Psoas muscle (tissue), 8 donors: ENCODE results near the gene CBFA2T2. TPM values are rescaled to one million over a fixed set of nuclear protein-coding genes. Genes with fewer than 3 reads are reported as not detected.

Experiments used
- ATAC-seq, 4 donors: fragments of 200-7000 bp; cut with Tn5 transposase; one replicate each; pipeline ENCODE4 v1.9.1; 2020; ENCODE audit warnings: moderate library complexity in 3 of 4, mild to moderate bottlenecking in 2 of 4
- DNase-seq, 2 donors: peaks; one replicate each; pipeline ENCODE4 v3.0.0-alpha.2; 2020
- H3K27ac ChIP-seq: fragments of 200-600 bp; one replicate; pipeline ENCODE4 v1.8.0; 2022
- H3K27me3 ChIP-seq, 3 donors: fragments of 200-600 bp in 1 of 3; one replicate each; pipeline versions ENCODE4 v1.6.1 to v1.8.0; 2013 to 2022; ENCODE audit warnings: low read length in 2 of 3, mild to moderate bottlenecking in 2 of 3, moderate library complexity in 1 of 3; ENCODE audit not compliant: insufficient read depth in 3 of 3
- H3K36me3 ChIP-seq, 2 donors: fragments of 200-600 bp in 1 of 2; one replicate each; pipeline versions ENCODE4 v1.6.1 to v1.8.0; 2013 to 2022; ENCODE audit warnings: low read depth in 1 of 2, mild to moderate bottlenecking in 1 of 2, moderate library complexity in 1 of 2; ENCODE audit not compliant: insufficient read depth in 1 of 2
- H3K4me1 ChIP-seq: fragments of 200-600 bp; one replicate; pipeline ENCODE4 v1.8.0; 2022
- H3K4me3 ChIP-seq: fragments of 200-600 bp; one replicate; pipeline ENCODE4 v1.8.0; 2022; ENCODE audit warnings: mild to moderate bottlenecking
- H3K9me3 ChIP-seq: fragments of 200-600 bp; one replicate; pipeline ENCODE4 v1.8.0; 2022
- WGBS, 3 donors: extraction: QIAGEN DNeasy Blood & Tissue Kit; methylation state at CpG; one replicate each; pipeline versions ENCODE4 v1.1.6 to v1.1.7; 2013; 5-methylcytosine and 5-hydroxymethylcytosine counted together
- intact Hi-C, 2 donors: fragments of 100-400 bp; cut with DNase I; formaldehyde crosslinking; loops; one replicate each; pipeline versions ENCODE4 v1.11.0 to v1.14.2; 2022
- polyA plus RNA-seq, 3 donors: library from polyadenylated mRNA; stranded (reverse); fragments of 200-250 nt; gene quantifications; one replicate each; pipeline ENCODE4 v1.2.3, GENCODE V29; 2013
- total RNA-seq, 4 donors: library from RNA; stranded (reverse); fragmentation: NEBNext Ultra II Directional in 2 of 4; extraction: Animal tissue kit (Norgen Biotek cat#: 25700) in 2 of 4; gene quantifications; one replicate each; pipeline versions ENCODE4 v1.2.1 to v1.2.4, GENCODE V29; 2021 to 2023
- TF ChIP-seq, protein P1 (sequence below): fragments of 200-600 bp; IDR thresholded peaks from one replicate; pipeline ENCODE4 v1.8.0; 2022; ENCODE audit warnings: antibody characterized with exemption
- donor health status: healthy with polysubstance abuse.
- donor health status: DM: no; HTN: no; CAD: no; lungs with moderate emphysema.
- donor health status: Bipolar disorder and iron deficiency.
- donor health status: healthy.
- donor health status: DM: yes; HTN: yes; CAD: no.
- donor health status: DM: no; HTN: no; CAD: no.
- donor health status: DM: no; HTN: no; CAD: no.
- donor health status: DM: yes; HTN: yes; CAD: no.

The CBFA2T2 gene
- total and polyA plus RNA-seq, 7 donors, result 3.8 to 9.3 (median 7.0) TPM

DNA sequence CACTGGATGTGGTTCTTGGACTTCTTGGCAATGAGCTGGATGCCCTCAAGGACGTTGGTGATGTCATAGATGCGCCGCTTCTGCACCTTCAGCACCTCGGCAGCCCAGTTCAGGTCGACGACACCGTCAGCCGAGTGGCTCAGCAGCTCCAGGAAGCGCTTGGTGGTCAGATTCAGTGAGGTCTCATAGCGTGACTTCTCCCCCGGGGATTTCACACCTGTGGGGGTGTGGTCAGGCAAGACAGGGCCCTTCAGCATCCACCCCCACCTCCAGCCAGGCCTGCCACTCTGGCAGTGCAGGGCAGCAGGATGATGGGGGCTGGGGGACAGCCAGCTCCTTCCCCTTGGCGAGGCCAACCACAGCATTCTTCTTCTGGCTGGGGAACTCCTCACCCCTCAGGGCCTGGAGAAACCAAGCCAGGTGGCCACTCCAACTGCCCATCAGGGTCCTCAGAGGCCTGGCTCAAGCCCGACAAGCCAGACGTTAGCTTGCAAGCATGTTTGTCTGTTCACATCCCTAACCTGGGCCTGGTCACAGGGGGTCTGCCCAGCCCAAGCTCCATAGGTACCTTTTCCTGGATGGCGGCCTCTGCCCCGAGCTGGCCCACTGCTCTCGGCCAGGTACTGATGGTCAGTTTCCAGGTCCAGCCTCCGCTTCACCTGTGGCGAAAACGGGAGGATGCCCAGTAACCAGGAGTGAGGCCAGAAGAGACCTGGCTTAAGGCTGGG lies 190.0 kb downstream of the CBFA2T2 start:
- no peaks in the 10 kb centered on the region for H3K27me3 ChIP-seq
- peaks cover 4% of the 10 kb centered on the region for H3K4me1 ChIP-seq
- no peak for ATAC-seq
- TF ChIP-seq, protein P1, sequence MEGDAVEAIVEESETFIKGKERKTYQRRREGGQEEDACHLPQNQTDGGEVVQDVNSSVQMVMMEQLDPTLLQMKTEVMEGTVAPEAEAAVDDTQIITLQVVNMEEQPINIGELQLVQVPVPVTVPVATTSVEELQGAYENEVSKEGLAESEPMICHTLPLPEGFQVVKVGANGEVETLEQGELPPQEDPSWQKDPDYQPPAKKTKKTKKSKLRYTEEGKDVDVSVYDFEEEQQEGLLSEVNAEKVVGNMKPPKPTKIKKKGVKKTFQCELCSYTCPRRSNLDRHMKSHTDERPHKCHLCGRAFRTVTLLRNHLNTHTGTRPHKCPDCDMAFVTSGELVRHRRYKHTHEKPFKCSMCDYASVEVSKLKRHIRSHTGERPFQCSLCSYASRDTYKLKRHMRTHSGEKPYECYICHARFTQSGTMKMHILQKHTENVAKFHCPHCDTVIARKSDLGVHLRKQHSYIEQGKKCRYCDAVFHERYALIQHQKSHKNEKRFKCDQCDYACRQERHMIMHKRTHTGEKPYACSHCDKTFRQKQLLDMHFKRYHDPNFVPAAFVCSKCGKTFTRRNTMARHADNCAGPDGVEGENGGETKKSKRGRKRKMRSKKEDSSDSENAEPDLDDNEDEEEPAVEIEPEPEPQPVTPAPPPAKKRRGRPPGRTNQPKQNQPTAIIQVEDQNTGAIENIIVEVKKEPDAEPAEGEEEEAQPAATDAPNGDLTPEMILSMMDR, result no peak
- DNase-seq, result no peak
- 85 to 87% (median 86%) methylated on average over 20 of the region's 20 CpGs for WGBS, 3 donors
- intact Hi-C loops, result no loop called here
- H3K36me3 ChIP-seq, result no peaks in the 10 kb centered on the region
- no peak overlapping the region for H3K4me3 ChIP-seq
- H3K9me3 ChIP-seq, result no peaks in the 10 kb centered on the region
- H3K27ac ChIP-seq, result no peak overlapping the region

- H3K4me1 ChIP-seq, result peaks cover 4% of the 10 kb centered on the region
- ATAC-seq, result no peak
- intact Hi-C loops, result no loop called here
- WGBS, 3 donors, result 87 to 100% (median 96%) methylated on average over 2 of the region's 2 CpGs
- no peak overlapping the region for H3K27ac ChIP-seq
- no peaks in the 10 kb centered on the region for H3K36me3 ChIP-seq
- no peak overlapping the region for H3K4me3 ChIP-seq
- no peaks in the 10 kb centered on the region for H3K27me3 ChIP-seq
- no peaks in the 10 kb centered on the region for H3K9me3 ChIP-seq
- TF ChIP-seq, protein P1, result no peak
- no peak for DNase-seq
Measured at GRCh38 chr20:33680686-33681085, 190.8 kb downstream of the CBFA2T2 start.

DNA sequence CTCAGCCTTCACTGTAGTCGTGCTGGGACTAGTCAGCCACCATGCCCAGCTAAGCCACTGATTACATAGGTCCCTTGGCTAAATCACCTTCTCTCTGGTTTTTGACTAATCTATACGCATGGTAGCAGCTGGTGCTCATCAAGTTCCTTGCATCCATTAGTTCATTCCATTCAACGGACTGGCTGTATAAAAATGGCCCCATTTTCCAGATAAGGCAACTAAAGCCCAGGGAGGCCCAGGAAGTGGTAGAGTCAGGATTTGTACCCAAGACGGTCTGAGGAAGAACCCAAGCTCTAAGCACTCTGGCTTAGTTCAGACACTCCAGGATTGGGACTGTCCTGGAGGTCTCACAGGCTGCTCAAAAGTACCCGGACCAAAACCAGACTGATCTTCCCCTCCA lies 191.4 kb downstream of the CBFA2T2 start:
- Histone ChIP-seq H3K27ac (no peak overlapping the region), H3K9me3 (no peaks in the 10 kb centered on the region), H3K27me3 (no peaks in the 10 kb centered on the region), H3K4me3 (no peak overlapping the region), H3K36me3 (no peaks in the 10 kb centered on the region), H3K4me1 (peaks cover 4% of the 10 kb centered on the region)
- intact Hi-C loops, result no loop called here
- TF ChIP-seq, protein P1, result no peak
- WGBS, 3 donors, result 87 to 92% (median 89%) methylated on average over 5 of the region's 5 CpGs
- no peak for DNase-seq
- no peak for ATAC-seq

- H3K4me1 ChIP-seq, result peaks cover 4% of the 10 kb centered on the region
- H3K4me3 ChIP-seq, result no peak overlapping the region
- H3K36me3 ChIP-seq, result no peaks in the 10 kb centered on the region
- 82 to 90% (median 83%) methylated on average over 9 of the region's 9 CpGs for WGBS, 3 donors
- H3K27me3 ChIP-seq, result no peaks in the 10 kb centered on the region
- TF ChIP-seq, protein P1, result no peak
- no peaks in the 10 kb centered on the region for H3K9me3 ChIP-seq
- H3K27ac ChIP-seq, result no peak overlapping the region
- intact Hi-C loops, result no loop called here
- ATAC-seq (no peak), DNase-seq (no peak)
Measured at GRCh38 chr20:33681728-33682353, 191.9 kb downstream of the CBFA2T2 start.
